ENCODE results near the gene PRSS48. TPM values are rescaled to one million over a fixed set of nuclear protein-coding genes. Genes with fewer than 3 reads are reported as not detected.
"Not testable (repeated sequence)": the region's sequence is repeated elsewhere in the genome, so short reads cannot be mapped to it uniquely, and the experiment has no call there.

The PRSS48 gene
- total RNA-seq, 1 donor from 2014 or later: not detected

DNA sequence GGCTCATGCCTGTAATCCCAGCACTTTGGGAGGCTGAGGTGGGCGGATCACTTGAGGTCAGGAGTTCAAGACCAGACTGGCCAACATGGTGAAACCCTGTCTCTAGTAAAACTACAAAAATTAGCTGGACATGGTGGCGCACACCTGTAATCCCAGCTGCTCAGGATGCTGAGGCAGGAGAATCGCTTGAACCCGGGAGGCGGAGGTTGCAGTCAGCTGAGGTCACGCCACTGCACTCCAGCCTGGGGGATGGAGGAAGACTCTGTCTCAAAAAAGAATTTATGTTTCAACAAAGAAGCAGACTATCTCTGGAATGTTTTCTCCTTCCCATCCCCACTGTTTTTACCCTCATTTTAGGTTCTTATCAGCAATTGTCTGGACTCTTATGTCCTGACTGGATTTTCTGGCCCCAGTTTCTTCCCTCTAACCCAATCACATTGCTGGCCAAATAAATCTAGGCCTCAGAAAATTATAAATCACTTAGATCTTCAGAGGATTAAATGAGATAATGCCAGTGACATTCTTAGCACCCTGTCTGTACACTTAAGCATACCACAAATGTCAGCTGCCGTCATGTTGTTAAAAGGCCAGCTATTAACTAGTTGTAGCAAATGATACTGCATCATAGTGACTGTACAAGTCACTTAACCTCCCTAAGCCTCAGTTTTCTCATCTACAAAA, 44.9 kb upstream of the PRSS48 start:
- TF ChIP-seq, protein P1, sequence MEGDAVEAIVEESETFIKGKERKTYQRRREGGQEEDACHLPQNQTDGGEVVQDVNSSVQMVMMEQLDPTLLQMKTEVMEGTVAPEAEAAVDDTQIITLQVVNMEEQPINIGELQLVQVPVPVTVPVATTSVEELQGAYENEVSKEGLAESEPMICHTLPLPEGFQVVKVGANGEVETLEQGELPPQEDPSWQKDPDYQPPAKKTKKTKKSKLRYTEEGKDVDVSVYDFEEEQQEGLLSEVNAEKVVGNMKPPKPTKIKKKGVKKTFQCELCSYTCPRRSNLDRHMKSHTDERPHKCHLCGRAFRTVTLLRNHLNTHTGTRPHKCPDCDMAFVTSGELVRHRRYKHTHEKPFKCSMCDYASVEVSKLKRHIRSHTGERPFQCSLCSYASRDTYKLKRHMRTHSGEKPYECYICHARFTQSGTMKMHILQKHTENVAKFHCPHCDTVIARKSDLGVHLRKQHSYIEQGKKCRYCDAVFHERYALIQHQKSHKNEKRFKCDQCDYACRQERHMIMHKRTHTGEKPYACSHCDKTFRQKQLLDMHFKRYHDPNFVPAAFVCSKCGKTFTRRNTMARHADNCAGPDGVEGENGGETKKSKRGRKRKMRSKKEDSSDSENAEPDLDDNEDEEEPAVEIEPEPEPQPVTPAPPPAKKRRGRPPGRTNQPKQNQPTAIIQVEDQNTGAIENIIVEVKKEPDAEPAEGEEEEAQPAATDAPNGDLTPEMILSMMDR (IDR thresholded peaks at IDR 0.05; ENCODE audit: borderline replicate concordance): no peak
- DNase-seq: no peak
- peak overlapping the region; percentile 36 for H3K27ac ChIP-seq (replicated peaks)
- H3K36me3 ChIP-seq: no peaks in the 10 kb centered on the region
- H3K27me3 ChIP-seq (ENCODE audit: low read depth): no peaks in the 10 kb centered on the region
- no peaks in the 10 kb centered on the region for H3K9me3 ChIP-seq (replicated peaks)
- no peak overlapping the region for H3K4me3 ChIP-seq
- H3K4me1 ChIP-seq: peaks cover 41% of the 10 kb centered on the region
- intact Hi-C loops (cut with micrococcal nuclease): no loop called here

DNA sequence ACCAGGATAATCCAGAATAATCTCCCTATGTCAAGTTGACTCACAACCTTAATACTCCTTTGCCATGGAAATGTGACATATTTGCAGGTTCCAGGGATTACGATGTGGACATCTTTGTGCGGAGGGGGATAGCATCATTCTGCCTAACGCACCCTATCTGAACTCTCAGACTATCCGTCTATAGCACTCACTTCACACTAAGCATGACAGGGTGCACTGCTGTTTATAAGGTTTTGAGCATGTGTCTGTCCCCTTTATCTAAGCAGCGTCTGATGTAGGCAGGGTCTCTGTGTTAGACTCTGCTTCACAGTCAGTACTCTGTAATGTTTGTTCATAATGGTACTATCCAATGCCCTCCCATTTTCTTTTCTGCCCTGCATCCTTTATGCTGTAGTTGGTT, 43.4 kb upstream of the PRSS48 start:
- H3K36me3 ChIP-seq: no peaks in the 10 kb centered on the region
- H3K4me3 ChIP-seq: no peak overlapping the region
- TF ChIP-seq, protein P1 (IDR thresholded peaks at IDR 0.05; ENCODE audit: borderline replicate concordance): no peak
- no peaks in the 10 kb centered on the region for H3K27me3 ChIP-seq (ENCODE audit: low read depth)
- DNase-seq: no peak
- H3K4me1 ChIP-seq: peaks cover 32% of the 10 kb centered on the region
- intact Hi-C loops (cut with micrococcal nuclease): no loop called here
- H3K27ac ChIP-seq (replicated peaks): no peak overlapping the region
- no peaks in the 10 kb centered on the region for H3K9me3 ChIP-seq (replicated peaks)

DNA sequence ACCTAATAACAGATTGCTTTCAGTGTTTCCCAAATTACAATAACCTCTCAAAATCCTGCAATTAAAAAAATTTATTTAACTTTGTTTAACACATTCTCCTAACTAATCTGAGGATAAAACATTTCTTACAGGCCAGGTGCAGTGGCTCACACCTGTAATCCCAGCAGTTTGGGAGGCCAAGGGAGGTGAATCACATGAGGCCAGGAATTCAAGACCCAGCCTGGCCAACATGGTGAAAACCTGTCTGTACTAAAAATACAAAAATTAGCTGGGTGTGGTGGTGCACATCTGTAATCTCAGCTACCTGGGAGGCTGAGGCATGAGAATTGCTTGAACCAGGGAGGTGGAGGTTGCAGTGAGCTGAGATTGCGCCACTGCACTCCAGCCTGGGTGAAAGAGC, 41.6 kb upstream of the PRSS48 start:
- DNase-seq; H3K9me3 ChIP-seq (replicated peaks); intact Hi-C loops (cut with micrococcal nuclease); H3K36me3 ChIP-seq; H3K4me3 ChIP-seq; H3K27me3 ChIP-seq (ENCODE audit: low read depth); H3K27ac ChIP-seq (replicated peaks): not testable (repeated sequence)
- H3K4me1 ChIP-seq: peaks cover 34% of the 10 kb centered on the region

DNA sequence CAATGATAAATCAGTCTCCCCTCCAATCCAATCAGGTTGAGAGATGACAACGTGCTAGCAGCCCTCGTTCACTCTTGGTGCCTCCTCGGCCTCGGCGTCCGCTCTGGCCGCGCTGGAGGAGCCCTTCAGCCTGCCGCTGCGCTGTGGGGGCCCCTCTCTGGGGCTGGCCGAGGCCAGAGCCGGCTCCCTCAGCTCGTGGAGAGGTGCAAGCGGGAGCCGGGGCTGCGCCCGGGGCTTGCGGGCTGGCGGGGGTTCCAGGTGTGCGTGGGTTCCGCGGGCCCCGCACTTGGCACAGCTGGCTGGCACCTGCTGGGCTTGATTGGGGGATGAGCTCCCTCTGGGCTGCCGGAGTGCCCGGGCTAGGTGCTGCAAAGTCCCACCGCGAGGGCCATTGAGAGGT, 40.9 kb upstream of the PRSS48 start:
- DNase-seq: no peak
- Histone ChIP-seq H3K9me3 (replicated peaks) (no peaks in the 10 kb centered on the region), H3K27me3 (ENCODE audit: low read depth) (no peaks in the 10 kb centered on the region), H3K4me3 (no peak overlapping the region), H3K36me3 (no peaks in the 10 kb centered on the region), H3K4me1 (peaks cover 34% of the 10 kb centered on the region), H3K27ac (replicated peaks) (no peak overlapping the region)
- TF ChIP-seq, protein P1 (IDR thresholded peaks at IDR 0.05; ENCODE audit: borderline replicate concordance): no peak
- intact Hi-C loops (cut with micrococcal nuclease): no loop called here

DNA sequence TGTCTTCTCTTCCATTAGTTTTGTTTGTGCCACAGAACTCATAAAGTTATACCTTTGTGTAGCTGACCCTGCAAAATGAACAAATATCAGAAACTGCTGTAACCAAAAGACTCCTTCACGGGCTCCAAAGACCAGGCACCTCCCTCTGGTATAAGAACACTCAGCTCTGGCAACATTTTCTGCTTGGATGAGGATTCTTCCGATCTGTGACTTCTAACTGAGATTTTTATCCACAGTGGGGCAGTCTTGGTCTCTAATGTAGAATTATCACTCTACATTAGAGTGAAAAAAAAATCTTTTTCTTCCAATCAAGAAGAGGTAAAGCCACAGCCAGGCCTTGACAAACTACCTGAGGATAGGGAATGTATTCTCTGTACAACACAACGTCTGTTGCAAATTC, 38.5 kb upstream of the PRSS48 start:
- TF ChIP-seq, protein P1 (IDR thresholded peaks at IDR 0.05; ENCODE audit: borderline replicate concordance): peak; percentile 27
- H3K4me1 ChIP-seq: peaks cover 26% of the 10 kb centered on the region
- no peak overlapping the region for H3K27ac ChIP-seq (replicated peaks)
- intact Hi-C loops (cut with micrococcal nuclease): no loop called here
- no peaks in the 10 kb centered on the region for H3K9me3 ChIP-seq (replicated peaks)
- H3K4me3 ChIP-seq: no peak overlapping the region
- H3K36me3 ChIP-seq: no peaks in the 10 kb centered on the region
- no peaks in the 10 kb centered on the region for H3K27me3 ChIP-seq (ENCODE audit: low read depth)
- DNase-seq: no peak

DNA sequence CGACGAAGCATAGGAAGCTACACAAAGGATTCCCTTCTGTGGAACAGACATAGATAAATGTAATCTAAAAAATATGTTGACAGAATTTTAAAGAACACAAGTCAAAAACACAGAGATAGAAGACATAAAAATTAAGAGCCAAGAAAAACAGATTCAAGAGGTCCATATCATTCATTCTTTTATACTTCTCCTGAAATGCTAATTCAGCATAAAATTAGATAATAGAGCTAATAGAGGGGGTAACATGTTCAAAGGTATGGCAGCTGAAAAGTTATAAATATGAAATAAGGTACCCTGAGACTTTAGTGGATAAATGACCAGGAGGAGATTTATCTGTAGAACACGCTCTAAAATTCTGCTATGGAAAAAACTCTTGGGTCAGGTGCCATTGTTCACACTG, 37.4 kb upstream of the PRSS48 start:
- intact Hi-C loops (cut with micrococcal nuclease): no loop called here
- peaks cover 18% of the 10 kb centered on the region for H3K4me1 ChIP-seq
- H3K27ac ChIP-seq (replicated peaks): no peak overlapping the region
- no peaks in the 10 kb centered on the region for H3K9me3 ChIP-seq (replicated peaks)
- H3K27me3 ChIP-seq (ENCODE audit: low read depth): no peaks in the 10 kb centered on the region
- H3K36me3 ChIP-seq: no peaks in the 10 kb centered on the region
- DNase-seq: no peak
- H3K4me3 ChIP-seq: no peak overlapping the region
- TF ChIP-seq, protein P1 (IDR thresholded peaks at IDR 0.05; ENCODE audit: borderline replicate concordance): no peak
